AG09319 (cell line): Measurements from ENCODE around the gene CCDC148.

Source experiments
- DNase-seq: peaks from one replicate; pipeline ENCODE4 v3.0.0-alpha.2; 2010; ENCODE audit warnings: low read depth; ENCODE audit errors: extremely low read depth
- TF ChIP-seq, protein P1 (sequence below): IDR thresholded peaks from 2 replicates; pipeline ENCODE4 v1.5.1; 2011; ENCODE audit warnings: low read depth, mild to moderate bottlenecking, inconsistent platforms, low read length, moderate library complexity

Gene CCDC148

DNA sequence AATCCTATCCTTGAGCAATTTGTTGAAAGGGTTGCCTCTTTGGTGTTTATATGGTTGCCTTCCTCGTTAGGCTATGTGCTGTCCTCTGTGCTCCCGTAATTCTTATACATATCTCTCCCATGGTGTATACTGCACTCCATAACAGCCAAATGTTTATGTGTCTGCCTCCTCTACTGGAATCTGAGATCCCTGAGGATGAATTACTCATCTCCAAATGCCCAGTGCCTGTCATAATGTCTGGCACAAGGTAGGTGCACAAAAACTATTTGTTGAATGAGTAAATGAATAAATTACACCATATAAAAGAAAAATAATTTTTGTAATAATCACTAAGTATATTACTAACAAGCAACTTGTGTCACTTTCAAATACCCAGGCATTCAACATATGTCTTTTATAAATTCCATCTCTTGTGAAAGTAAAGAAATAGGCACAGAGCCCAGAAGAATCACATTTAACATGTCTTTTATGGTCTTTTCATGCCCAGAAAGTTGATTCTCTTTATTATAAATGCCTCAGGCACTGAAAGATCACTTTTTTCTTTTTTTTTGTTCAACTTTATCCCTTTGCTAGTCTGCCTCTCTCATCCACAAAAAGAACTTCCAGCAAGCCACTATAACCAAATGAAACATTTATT lies 164.9 kb downstream of the CCDC148 start:
- TF ChIP-seq, protein P1, sequence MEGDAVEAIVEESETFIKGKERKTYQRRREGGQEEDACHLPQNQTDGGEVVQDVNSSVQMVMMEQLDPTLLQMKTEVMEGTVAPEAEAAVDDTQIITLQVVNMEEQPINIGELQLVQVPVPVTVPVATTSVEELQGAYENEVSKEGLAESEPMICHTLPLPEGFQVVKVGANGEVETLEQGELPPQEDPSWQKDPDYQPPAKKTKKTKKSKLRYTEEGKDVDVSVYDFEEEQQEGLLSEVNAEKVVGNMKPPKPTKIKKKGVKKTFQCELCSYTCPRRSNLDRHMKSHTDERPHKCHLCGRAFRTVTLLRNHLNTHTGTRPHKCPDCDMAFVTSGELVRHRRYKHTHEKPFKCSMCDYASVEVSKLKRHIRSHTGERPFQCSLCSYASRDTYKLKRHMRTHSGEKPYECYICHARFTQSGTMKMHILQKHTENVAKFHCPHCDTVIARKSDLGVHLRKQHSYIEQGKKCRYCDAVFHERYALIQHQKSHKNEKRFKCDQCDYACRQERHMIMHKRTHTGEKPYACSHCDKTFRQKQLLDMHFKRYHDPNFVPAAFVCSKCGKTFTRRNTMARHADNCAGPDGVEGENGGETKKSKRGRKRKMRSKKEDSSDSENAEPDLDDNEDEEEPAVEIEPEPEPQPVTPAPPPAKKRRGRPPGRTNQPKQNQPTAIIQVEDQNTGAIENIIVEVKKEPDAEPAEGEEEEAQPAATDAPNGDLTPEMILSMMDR = no peak
- no peak for DNase-seq

DNA sequence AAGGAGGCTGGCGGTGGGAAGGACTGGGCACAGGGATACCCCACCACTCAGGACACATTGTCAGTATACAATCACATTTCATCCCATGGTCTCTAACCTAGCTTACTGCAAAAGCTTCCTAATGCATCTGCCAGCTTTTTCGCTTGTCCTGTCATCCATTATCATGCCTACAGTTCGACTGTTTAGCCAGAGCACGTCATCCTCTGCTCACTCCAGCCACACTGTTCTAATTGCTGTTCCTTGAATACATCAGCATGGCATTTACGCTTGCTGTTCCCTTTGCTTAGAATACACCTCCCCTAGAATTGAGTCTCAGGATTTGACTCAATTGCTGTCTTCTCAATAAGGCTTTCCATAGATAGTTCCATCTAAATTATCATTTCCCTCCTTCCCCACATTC lies 166.3 kb downstream of the CCDC148 start:
- no peak for DNase-seq
- TF ChIP-seq, protein P1 = no peak

DNA sequence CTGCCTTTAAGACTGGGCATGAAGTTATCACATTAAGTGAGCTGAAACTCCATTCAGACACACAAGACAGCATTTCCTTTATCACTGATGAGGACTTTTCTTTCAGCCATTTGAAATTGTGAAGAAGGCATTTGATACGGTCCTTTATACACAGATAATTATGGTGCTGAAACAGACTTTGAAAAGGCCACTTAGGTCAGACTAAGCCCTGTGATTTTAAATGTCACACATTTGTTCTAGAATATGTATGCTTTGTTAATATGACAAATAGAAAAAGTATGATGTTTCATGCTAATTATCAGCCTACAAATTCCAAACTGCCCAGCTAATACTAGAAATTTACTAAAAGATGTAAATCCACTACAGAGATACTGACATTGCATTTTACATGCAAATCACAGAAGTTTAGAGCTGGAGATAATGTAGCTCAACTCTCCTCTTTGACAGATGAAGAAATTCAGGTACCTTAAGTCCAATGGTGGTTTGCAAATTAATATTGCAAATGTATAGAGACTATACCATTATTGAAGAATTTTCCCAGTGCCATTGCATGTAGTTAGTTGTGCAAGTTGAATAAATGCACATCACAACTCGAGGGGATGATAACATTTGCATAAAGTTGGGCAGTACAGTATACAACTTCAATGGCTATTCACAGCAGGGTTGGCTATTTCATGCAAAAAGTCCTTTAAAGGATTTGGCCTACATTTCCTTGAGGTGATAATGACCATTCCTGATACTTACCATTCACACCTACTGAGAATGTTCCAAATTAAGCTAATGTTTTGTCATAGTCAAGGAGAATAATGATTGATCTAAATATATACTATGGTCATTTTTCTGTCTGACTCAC lies 179.7 kb downstream of the CCDC148 start:
- DNase-seq = no peak
- TF ChIP-seq, protein P1 = no peak

DNA sequence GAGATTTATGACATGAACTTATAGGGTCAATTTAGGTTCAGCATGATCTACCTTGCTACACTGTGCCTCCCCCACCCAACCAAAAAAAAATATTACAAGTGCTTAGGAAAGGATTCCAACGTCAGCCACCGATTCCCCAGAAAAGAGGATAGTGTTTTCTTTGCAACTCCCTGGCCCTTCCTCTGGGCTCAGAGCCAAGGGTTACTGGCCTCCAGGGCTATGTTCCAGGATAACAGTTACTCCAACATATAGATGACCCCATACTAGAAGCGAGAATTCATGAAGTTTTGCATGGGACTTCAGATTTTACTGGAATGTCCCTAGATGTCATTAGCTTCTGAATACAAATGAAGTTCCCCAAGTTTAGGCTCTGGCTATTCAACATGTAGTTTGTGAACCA lies 182.8 kb downstream of the CCDC148 start:
- DNase-seq = no peak
- TF ChIP-seq, protein P1 = no peak

DNA sequence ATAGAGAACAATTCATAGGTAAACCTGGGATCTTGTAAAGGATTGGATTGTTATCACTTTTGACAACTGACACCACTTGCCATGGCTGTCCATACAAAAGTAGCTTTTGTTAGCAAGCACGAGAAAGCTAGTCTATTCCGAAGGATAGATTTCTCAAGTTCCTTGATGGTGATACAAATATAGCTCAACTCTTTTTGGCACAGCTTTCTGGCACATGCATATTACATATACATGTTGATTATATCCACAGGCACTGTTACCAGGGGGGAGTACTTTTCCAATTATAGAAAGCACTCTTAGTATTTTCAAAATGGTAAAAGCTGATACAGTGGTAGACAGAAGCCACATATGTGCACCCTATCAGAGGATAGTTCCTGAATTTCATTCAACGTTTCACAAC lies 186.0 kb downstream of the CCDC148 start:
- DNase-seq = no peak
- TF ChIP-seq, protein P1 = no peak

DNA sequence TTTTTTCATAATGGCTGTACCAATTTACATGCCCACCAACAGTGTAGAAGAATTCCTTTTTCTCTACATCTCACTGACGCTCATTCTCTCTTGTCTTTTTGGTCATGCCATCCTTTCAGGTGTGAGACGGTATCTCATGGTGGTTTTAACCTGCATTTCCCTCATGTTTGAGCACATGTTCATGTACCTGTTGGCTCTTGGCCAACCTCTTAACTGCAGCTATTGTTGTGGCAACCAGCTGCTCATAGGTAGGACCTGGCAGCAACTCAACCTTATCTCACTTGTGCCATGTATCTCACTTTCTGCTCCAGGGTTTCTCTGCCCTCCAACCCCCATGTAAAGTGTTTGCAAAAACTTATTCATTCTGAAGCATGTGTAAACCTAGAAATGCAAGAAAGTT lies 187.4 kb downstream of the CCDC148 start:
- TF ChIP-seq, protein P1 = no peak
- DNase-seq = no peak

DNA sequence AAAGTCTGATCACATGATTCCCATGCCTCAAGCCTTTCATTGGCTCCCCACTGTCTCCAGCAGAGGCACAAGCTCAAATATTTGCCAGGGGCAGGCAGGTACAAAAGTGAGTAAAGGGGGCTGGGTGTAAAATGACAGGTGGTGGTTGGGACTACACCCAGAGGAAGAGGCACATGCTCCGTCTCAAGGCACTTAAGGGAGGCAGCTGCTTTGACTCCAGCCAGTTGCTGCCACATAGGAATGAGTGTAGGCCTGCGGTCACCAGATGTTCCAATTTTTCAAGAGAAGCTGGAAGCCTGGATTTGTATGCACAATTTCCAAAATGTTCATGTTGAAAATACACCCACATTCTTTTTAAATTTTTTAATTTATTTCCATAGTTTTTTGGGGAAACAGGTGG lies 190.4 kb downstream of the CCDC148 start:
- TF ChIP-seq, protein P1 = no peak
- no peak for DNase-seq
